HG02571 (cell line): ENCODE data around the gene FYN.
A peak's percentile ranks its signal among the peaks of the same experiment; 100 is the strongest.
"Not testable (repeated sequence)": the region's sequence is repeated elsewhere in the genome, so short reads cannot be mapped to it uniquely, and the experiment has no call there.

Experiments used
- ATAC-seq: cut with Tn5 transposase; IDR thresholded peaks from one replicate; pipeline ENCODE4 v1.9.1; 2021; ENCODE audit warnings: mild to moderate bottlenecking, moderate library complexity; ENCODE audit not compliant: unreplicated experiment

The FYN gene

DNA sequence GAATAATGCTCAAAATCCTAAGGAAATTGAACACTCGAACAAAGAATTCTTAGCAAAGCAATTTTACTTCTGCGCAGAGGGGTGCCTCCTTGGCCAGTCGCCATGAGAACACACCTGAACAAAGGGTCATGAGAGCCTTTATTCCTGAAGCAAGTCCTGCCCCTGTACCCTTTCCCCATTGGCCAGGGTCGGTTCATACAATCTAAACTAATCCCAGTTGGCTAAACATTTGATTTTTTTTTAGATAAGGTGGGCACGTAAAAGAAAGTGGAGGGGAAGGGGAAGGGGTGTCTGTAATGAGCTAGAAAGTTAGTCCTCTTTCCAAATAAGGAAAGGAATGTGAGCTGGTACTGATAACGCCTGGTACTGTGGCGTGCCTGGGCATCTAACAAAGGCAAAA lies 37.9 kb downstream of the FYN start:
- ATAC-seq = not testable (repeated sequence)

DNA sequence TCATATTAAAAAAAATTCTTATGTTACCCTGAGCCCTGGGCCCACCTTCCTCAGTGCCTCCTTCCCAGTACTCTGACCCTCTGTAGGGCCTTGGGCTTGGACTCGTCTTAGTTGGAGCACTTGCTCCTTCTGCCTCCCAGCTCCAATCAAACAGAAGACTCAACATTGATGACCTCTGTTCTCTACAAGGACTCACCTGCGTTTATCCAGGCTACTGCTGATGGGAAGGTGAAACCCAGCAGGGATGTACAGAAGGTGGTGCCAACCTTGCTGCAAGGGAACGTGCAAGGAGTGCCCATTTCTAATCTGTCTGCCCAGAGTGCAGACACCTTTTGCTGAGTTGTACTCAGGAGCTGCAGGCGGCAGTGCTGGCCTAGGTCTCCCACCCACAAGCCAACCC lies 38.9 kb downstream of the FYN start:
- no peak for ATAC-seq

DNA sequence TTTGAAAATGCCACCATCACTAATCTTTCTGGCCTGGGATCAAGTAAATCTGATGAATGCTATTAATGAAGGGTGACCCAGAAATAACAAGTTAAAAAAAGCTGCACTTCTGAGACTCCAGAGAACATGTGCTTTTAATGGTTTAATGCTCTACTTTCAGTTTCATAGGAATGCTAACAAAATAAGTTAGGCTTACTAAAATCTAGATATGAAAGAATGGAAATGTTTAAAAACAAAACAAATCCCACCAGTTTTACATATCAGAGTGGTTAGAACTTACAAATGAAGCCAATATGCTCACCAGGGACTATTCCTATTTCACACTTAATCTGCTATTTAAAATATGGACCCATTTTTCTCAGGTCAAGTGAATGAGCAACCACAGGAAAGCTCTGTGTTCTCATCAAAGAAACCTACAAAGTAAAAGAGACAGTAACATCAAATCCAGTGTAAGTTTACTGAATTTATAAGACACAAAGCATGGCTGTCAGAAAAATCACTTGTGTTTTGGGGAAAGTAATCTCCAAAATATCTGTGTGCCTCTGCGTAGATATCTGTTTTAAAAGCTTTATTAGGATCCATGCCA lies 40.3 kb downstream of the FYN start:
- ATAC-seq = no peak

DNA sequence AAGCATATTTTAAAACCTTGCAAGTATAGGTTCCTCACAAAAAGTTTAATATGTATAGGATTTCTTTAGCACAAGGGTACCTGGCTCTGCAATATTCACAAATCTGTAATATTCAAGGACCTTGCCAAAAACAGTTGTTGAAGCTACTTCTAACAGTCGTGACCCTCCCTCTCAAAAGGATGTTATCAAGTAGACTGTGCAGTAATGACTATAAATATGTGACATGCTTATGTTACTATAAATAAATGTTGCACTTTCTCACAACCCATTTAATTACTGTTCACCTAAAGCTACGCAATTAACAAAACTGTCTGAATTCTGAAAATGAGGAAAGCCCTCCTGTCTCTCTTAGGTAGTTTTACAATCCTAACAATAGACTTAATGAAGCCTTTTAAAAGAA lies 41.8 kb downstream of the FYN start:
- ATAC-seq = no peak

DNA sequence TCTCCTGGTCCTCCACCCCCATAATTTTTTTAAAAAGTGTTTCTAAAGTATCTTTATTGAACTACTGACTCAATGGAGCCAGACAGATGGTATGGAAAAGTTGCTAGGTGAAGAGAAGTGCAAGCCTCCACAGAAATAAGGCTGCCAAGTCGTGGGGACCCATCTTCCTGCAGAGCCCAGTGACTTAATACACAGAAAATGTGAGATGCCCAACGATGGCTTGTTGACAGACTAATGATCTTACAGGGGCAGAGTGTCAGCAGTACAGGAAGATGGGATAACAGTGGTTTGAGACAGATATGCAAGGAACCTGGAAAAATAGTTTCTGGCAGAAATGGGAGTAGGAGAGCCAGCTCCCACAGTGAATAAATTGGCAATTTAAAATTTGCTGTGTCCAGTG lies 43.3 kb downstream of the FYN start:
- no peak for ATAC-seq

DNA sequence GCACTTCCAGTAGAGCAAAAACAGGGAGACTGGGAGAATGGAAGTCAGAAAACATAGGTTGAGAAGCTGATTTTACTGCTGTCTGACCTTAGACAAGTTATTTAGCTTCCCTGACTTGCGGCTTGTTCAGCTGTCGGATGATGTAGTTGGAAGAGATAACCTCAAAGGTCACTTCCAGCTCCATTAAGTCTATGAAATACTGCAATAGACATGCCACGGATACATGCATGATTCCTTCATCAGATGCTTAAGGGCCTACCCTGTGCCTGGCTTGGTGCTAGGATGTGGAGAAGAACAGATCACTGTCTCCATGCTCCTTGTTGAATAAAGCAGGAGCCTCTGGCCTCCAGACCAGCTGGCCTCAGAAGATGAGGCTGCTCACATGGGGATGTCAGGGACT lies 43.7 kb downstream of the FYN start:
- ATAC-seq = no peak

DNA sequence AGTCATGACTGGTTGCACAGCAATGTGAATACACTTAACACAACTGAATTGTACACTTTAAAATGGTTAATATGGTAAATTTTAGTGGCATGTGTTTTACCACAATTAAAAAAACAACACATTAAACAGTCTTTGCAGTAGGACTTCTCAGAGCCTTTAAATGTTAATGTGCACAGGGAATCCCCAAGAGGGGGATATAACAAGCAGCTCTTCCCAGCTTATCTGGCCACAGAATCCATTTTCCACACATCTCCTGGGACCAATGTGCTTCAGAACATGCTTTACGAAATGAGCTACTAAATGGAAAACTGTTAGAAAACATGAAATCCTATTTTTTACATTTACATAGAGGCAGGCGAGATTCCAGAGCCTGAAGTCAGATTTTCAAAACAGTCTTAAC lies 44.4 kb downstream of the FYN start:
- ATAC-seq = no peak

DNA sequence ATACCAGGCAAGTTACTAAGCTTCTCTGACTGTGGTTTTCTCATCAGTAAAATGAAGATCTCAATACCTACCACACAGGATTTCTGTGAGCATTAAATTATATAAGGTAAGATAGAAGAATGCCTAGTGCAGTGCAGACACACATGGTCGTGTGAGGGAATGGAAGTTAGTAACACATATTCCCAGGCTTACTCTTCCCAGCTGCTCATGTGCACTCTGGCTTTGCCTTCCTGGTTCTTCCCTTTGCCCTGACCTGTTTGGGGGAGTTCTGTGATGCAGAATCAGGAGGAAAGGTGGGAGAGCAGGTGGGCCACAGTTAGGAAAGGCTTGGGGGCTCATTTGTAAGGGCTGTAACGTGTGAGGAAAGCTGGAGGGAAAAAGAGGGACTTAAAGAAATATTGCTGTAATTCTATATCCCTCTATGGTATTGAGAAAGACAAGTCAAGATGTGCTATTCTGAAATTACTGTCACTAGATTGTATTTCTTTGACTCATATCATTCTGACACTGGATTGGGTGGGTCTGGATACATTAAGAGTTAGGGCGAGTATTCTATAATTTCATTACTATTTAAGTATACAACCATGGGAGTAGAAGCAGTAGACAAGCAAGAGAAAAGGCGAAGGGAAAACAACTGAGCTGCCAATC lies 47.7 kb downstream of the FYN start:
- ATAC-seq = no peak

DNA sequence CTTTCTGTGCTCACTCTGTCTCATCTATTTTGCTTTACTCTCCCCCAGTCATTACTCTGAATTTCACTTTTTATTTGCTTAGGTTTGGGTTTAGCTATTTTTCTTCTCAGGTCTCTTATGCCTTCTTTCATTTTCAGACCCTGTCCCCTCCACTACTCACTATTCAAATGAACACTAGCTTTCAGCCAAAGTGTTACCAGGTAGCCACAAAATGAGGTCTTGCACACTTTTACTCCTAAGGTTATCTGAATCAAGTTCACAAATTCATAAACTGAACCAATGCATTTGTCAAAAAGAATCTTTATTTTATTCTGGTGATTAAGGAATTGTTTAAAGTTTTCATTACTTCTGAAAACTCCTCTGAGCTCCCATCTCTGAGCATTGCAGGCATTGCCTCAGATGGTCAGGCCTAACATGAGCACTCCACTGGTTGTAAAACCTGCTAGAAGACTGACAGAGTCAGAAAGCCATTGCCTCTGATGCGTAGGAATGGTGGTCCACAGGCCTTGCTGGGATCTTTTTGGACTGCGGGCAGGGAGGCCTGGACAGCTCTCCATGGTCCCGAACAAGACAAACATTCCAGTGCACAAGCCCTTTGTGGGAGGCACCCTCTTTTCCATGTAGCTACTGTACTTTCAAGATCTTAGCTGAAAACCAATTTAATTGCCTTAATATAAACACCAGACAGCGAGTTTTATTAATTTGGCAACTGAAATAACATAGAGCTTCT lies 48.5 kb downstream of the FYN start:
- peak; percentile 86 for ATAC-seq

DNA sequence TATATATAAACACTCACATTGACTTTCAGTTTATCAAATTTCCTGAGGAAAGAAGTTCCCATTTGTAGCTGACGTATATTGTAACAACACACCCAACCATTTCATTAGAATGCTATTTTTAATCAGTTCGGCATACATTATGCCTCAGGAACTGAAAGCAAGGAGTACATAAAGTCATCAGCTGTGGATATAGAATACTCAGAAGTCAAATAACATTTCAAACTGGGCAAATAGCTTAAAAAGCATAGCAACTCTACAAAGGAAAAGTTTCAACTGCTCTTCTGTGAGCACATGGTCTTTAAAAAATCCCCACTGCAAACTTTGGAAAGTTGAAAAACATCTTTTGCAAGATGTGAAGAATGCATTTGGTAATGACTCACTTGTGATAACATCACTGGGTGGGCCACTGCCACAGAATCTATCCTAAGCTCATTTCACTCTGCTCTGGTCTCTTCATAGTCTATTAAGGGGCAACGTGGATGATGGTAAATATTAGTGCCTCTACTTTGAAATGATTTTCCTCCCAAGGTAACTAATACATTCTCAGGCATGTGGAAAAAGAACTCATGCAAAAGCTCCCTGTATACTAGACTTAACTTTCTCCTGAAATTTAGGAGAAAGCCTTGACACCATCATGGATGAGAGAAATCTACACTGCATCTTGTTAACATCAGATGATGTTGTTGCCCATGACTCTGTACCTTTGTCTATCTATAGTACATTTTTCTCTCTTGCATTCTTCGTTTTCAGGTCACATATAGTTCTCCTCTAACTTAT lies 49.2 kb downstream of the FYN start:
- peak; percentile 23 for ATAC-seq

DNA sequence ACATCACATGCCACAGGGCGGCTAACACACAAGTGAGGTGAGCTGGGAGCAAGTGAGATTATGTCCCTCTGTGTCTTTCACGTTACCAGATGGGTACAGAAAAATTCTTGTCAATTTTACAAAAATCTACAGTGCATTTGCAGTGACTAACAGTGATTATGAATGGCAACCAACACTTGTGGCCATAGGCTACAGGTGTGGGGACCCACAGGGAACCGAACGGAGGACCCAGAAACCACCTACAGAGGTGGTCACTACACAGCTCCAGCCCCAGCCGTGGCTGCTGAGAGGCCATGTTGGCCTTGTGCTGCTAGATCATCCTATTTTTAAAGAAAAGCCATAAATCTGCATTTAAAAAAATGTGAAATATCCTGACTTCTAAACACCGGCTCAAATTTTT lies 50.2 kb downstream of the FYN start:
- no peak for ATAC-seq

DNA sequence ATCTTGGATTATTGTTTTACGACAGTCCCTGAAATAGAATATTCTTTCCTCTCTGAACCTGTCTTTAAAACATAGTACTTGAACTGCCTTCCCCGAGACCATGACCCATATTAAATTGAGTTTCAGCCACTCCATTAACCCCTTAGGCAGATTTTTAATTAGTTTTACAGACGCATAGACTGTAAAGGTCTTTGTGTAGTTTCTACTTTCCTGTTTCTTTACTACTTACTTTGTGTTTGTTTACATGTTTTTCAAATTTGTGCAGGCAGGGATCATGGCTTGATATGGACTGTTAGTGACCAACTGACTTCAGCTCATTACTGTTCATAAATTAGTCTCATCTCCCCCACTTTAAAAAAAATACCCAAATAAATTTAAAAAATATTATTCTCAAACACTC lies 53.8 kb downstream of the FYN start:
- no peak for ATAC-seq

DNA sequence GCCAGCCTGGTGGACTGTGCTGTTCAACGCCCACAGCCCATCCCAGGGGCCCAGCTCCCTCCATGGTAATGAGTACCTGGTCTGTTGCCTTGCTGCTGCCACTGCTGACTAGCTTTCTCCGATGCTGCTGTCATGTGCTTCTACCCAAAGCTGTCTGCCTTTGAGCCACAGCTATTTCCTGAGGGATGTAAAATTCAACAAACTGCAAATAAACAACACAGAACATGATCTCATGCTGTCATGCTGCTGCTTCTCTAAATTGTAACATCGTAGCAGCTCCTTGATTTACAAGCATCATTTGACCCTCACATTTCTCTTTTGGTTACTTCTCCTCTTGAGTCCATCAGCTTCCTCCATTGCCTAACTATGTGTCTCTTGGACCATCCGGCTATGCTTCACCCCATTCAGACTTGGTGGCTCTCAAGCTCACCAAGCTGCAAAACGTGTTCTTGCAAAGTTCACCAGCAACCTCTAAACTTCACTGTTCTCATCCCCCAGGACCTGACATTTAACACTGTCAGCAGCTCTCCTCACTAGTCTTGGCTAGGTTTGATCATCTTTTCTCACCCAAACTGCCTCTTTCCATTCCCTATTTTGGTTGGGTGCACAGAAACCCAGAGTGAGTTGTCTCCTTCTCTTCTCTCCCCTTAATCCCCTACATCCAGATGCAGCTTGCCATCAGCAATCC lies 54.6 kb downstream of the FYN start:
- ATAC-seq = no peak

DNA sequence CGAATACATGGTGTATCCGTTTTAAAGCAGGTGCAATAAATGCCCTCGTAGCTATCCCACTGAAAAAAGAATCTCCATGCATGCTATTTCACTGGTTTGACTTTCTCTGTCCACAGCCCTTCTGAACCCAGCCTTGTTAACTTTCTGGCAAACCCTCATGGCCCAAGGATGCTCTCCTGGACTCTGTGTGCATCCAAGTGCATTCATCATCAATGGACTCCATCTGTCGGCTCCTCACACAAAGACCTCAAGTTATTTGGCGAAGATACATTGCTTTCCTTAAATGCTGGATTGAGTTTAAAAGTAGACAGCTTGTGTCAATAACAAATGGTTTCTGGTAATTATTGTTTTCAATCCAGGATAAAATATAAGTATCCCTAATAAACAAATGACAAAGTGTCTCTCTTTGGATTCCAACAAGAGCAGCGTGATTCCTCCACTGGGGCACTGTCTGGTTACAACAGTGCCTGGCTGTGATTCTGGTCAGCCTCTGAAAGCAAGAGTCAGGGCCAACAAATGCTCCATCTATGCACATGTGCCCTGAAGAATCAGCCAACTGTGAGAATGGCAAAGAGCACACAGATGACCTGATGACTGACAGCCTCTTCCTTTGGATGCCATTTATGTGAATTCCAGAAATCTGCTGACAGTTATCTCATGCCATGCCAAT lies 55.7 kb downstream of the FYN start:
- ATAC-seq = no peak

DNA sequence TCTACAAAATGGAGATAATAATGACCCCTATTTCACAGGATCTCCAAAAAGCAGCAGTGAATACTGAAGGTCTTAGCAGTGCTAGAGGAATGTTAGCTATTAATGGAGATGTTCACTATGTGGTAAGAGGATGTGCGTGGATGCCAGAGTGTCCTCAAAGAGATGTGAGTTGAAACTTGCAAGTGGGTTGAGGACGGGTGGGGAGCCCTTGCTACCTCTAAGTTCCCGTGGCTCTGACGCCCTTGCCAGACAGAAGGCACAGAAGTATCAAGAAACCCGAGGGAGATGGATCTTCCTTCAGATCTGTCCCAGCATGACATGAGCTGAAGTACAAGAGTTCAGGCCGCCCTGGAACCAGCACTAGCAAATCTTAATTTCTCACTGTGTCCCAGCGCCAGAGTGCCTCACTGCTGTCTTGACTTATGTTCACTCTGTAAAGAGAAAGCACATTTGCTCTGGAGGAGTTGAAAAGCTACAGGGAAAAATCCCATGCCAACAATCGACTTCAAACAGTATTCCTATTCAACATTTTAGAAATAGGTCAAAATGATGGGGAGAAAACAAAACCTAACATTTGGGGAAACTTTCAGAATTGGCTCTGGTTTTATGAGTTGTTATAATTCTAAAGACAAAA lies 59.5 kb downstream of the FYN start:
- ATAC-seq = no peak

DNA sequence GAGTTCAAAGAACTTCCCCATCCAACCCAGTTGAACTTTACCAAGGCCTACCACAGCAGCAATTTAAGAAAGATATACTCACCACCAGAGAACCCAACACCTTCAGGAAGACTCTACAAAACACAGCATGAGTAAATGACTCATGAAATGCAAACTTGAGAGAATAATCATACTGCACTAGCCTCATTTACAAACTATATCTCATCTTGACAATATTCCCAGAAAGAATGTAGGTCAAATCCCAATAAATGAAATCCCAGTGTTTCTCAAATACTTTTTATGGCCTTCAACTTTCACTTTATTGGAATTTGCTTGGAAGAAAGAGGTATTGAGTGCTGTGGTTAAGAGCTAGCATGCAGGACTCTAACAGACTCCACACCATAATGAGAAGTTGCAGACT lies 60.0 kb downstream of the FYN start:
- no peak for ATAC-seq

DNA sequence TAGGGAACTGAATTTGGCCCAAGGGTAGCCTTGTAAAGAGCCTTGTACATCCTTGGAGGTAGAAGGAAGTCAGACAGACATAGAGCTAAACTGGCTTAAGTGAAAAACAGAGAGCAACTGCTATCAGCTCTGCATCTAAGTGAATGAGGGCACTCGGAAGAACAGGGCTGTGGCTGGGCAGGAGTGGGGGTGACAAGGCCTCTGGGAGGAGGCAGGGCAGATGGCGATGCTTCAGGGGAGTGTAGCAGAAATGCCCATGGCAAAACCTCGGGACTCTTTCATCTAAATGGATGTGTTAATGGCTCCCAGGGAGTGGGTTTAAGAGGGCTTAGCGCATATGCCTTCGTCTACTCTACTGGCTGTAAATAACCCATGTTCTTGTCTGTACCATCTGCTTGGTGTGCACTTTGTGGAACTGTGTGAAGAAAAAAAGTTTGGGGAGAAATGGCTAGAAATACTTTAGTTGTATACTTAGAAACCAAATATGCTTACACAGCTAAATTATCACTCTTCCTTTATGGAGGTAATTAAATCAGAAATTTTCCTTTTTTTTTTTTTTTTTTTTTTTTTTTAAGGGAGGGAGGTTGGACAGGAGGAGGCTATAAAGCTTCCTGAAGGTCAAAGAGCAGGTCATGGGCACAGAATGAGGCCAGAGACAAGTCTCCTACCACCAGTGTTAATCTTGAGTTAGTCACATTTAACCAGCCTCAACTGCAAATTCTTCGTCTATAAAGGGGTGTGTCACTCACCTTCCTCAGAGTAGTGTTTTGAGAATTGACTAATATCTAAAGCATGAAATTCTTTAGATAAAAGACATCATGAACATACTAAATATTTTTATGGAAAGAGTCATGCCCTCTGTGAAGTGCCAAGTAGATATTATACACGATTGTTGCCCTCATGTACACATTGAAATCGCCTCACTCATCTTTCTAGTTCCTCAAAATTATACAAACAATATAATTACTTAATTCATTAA lies 60.9 kb downstream of the FYN start:
- no peak for ATAC-seq

DNA sequence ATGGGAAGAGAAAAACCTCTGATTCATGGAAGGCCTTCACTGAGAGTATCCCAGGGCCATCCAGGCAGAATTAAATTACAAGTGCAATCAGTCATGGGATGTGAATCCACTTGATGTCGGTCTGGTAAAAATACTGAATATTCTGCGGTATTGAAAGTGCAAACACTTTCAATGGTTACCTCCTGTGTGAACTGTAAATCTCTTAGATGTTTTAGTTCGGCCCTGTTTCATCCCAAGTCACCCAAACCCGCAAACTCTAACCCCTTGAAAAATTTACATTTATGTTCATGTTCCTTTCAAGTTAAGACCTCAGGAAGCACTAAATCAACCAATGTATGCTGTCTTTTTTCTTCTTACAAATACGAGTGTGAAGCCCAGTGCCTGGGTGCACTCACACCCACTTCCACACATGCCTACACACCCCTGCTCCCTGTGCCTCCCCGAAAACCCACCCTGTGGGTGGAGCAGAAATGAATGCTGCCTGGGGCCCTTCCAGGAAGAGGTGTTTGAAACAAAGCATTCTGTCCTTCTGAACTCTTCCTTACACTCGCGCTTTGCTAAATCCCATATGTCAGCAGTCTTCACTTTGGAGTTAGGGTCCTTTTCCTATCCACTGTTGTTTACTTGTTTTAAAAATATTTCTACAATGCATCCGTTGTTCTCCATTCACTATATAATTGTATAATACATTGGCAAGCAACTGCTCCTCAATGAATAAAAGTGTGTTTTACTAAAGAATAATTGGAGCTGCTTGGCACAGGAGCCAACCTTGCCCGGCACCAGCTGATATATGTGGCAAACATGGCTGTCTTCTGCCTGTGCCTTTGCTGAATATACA lies 62.7 kb downstream of the FYN start:
- no peak for ATAC-seq
